Nephron progenitor cell (in vitro differentiated cells): ENCODE measurements around the gene TSSK2.

ENCODE experiments used
- DNase-seq: peaks from one replicate; pipeline ENCODE4 v3.0.0; 2021
- H3K27ac Mint-ChIP-seq: 2 replicates; pipeline ENCODE4 v1.8.0; 2021; ENCODE audit warnings: mild to moderate bottlenecking, moderate library complexity, mixed read lengths
- H3K27me3 Mint-ChIP-seq: 2 replicates; pipeline ENCODE4 v1.8.0; 2021; ENCODE audit warnings: mild to moderate bottlenecking, low read depth, mixed read lengths; ENCODE audit not compliant: poor library complexity
- H3K36me3 Mint-ChIP-seq: 2 replicates; pipeline ENCODE4 v1.8.0; 2021; ENCODE audit warnings: low read depth, mixed read lengths
- H3K4me1 Mint-ChIP-seq: 2 replicates; pipeline ENCODE4 v1.8.0; 2021; ENCODE audit warnings: mixed read lengths
- H3K4me3 Mint-ChIP-seq: 2 replicates; pipeline ENCODE4 v1.8.0; 2021; ENCODE audit warnings: mild to moderate bottlenecking, moderate library complexity, mixed read lengths
- H3K9me3 Mint-ChIP-seq: 2 replicates; pipeline ENCODE4 v1.8.0; 2021; ENCODE audit warnings: mild to moderate bottlenecking, moderate library complexity, mixed read lengths
- TF ChIP-seq, protein P1 (sequence below): fragments of 200-600 bp; sonication (generic); IDR thresholded peaks from 2 replicates; pipeline ENCODE4 v1.5.0; 2021; ENCODE audit warnings: antibody characterized with exemption

TSSK2 gene

DNA sequence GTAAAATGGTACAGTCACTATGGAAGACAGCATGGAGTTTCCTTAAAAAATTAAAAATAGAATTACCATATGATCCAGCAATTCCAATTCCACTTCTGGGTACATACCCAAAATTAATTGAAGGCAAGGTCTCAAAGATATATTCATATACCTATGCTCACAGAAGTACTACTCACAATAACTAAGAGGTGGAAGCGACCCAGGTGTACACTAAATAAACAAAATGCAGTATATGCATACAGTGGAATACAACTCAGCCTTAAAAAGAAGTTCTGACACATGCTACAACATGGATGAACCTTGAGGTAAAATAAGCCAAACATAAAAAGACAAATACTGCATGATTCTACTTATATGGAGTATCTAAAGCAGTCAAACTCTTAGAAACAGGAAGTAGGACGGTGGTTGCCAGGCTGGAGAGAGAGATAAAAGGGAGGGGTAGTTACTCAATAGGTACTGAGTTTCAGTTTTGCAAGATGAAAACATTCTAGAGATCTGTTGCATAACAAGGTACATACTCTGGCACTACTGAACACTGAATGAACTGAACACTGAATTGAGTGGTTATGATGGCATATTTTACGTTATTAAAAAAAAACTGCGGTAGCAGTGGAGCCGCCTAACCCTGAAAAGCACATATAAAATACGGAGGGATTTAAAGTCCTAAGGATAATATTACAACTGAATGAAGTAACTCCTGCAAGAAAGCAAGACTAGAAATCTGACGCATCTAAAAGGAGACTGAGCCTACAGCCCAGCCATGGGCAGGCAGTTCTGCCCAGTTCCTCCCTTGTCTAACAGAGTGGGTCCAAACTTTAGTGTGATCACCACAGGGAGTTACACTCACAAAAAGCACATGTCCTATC lies 21.7 kb upstream of the TSSK2 start:
- TF ChIP-seq, protein P1, sequence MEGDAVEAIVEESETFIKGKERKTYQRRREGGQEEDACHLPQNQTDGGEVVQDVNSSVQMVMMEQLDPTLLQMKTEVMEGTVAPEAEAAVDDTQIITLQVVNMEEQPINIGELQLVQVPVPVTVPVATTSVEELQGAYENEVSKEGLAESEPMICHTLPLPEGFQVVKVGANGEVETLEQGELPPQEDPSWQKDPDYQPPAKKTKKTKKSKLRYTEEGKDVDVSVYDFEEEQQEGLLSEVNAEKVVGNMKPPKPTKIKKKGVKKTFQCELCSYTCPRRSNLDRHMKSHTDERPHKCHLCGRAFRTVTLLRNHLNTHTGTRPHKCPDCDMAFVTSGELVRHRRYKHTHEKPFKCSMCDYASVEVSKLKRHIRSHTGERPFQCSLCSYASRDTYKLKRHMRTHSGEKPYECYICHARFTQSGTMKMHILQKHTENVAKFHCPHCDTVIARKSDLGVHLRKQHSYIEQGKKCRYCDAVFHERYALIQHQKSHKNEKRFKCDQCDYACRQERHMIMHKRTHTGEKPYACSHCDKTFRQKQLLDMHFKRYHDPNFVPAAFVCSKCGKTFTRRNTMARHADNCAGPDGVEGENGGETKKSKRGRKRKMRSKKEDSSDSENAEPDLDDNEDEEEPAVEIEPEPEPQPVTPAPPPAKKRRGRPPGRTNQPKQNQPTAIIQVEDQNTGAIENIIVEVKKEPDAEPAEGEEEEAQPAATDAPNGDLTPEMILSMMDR, result no peak
- H3K27ac Mint-ChIP-seq, result peak overlapping the region; percentile 18
- no peaks in the 10 kb centered on the region for H3K9me3 Mint-ChIP-seq
- H3K4me1 Mint-ChIP-seq, result peaks cover 35% of the 10 kb centered on the region
- H3K27me3 Mint-ChIP-seq, result no peaks in the 10 kb centered on the region
- no peak for DNase-seq
- no peak overlapping the region for H3K4me3 Mint-ChIP-seq
- H3K36me3 Mint-ChIP-seq, result no peaks in the 10 kb centered on the region

DNA sequence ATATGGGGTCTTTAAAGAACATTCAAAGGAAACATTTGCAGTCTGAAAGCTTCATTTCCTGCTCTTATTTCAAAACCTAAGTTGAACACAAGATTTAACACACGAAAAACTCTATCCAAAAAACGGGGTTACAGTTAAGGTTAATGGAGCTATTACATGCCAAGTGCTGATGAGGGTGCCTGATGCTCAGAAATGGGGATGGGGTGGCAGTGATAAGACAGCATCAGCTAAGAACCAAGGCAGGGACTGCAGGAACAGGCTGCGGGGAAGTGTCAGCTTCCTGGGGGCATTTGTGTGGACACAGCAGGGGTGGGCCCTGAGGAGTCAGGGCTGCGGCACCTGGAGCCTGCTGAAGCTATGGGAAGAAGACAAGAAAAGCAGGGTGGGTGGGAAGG lies 21.0 kb upstream of the TSSK2 start:
- Mint-ChIP-seq H3K27ac (peak overlapping the region; percentile 18), H3K4me3 (no peak overlapping the region), H3K9me3 (no peaks in the 10 kb centered on the region), H3K4me1 (peaks cover 30% of the 10 kb centered on the region), H3K27me3 (no peaks in the 10 kb centered on the region), H3K36me3 (peaks cover 6% of the 10 kb centered on the region)
- TF ChIP-seq, protein P1, result no peak
- DNase-seq, result no peak

DNA sequence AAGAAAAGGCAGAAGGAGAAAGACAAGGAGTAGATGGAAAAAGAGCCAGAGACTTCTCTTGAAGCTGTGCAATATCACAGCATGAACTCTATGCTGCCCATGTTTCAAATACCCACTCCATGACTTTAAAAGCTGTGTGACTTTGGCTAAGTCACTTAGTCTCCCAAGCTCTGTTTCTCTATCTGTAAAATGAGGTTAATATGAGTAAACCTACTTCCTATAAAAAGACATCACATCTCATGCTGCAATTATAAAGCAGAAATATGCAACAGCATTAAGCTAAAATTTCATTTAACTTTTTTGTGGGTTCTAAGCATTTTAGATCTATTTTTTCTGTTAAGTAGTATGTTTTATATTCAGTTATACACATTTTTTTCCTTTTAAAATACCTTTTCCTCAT lies 20.5 kb upstream of the TSSK2 start:
- Mint-ChIP-seq H3K4me1 (peaks cover 34% of the 10 kb centered on the region), H3K27ac (no peak overlapping the region), H3K9me3 (no peaks in the 10 kb centered on the region), H3K36me3 (peaks cover 12% of the 10 kb centered on the region), H3K27me3 (no peaks in the 10 kb centered on the region), H3K4me3 (no peak overlapping the region)
- DNase-seq, result no peak
- TF ChIP-seq, protein P1, result no peak

DNA sequence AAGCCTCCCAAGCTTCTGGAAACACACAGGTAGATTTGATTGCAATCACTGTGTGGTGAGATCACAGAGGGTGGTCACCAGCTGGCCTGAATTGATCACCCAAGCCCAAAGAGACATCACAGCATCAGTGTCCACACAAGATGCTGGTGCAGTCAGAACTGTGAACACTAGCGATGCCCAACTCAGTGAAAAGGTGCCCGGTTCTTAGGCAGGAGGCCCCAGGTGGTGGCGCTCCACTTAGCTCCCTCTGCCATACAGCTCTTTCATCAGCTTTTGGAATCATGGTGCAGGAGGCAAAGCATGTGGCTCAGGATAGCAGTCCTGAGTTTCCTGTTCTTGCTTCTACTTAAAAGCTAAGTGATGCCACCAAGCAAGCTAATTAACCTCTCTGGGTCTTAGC lies 20.0 kb upstream of the TSSK2 start:
- TF ChIP-seq, protein P1, result no peak
- Mint-ChIP-seq H3K4me3 (no peak overlapping the region), H3K27ac (no peak overlapping the region), H3K36me3 (peaks cover 16% of the 10 kb centered on the region), H3K27me3 (no peaks in the 10 kb centered on the region), H3K9me3 (no peaks in the 10 kb centered on the region), H3K4me1 (peaks cover 35% of the 10 kb centered on the region)
- no peak for DNase-seq

DNA sequence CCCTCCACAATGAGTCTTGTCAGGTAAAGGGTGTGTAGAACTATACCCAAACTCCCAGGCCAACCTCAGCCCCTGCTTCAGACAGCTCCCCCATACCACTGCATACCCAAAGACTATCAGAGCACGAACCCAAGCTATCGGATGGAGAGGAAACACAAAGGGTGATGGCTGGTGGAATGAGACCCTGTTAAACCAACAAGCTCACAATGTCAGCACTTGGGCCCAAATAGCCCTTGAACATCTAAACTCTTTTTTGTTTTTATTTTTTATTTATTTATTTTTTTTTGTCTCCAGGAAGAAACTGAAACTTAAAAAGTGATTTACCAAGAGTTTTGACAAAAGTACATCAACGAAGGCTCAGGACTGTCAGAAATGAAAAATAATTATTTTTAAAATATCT lies 19.5 kb upstream of the TSSK2 start:
- H3K27me3 Mint-ChIP-seq, result no peaks in the 10 kb centered on the region
- H3K4me3 Mint-ChIP-seq, result no peak overlapping the region
- peaks cover 16% of the 10 kb centered on the region for H3K36me3 Mint-ChIP-seq
- H3K27ac Mint-ChIP-seq, result no peak overlapping the region
- H3K4me1 Mint-ChIP-seq, result peaks cover 35% of the 10 kb centered on the region
- TF ChIP-seq, protein P1, result no peak
- no peak for DNase-seq
- H3K9me3 Mint-ChIP-seq, result no peaks in the 10 kb centered on the region

DNA sequence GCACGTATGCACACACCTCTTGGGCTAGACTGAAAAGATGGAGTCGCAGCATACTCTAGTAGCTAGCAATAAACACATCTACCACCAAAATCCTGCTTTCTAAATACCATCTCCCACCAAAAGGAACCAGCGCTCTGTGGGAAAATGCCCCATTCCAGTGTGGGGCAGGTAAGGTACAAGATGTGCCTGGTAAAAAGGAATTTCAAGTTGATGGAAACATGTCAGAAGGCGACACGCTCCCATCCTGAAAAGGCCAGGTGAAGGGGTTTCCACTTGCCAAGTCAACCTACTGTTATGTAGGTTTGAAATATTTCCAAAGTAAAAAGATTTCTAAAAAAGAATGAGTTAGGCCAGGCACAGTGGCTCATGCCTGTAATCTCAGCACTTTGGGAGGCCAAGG lies 17.7 kb upstream of the TSSK2 start:
- no peak for DNase-seq
- no peak overlapping the region for H3K4me3 Mint-ChIP-seq
- no peak overlapping the region for H3K27ac Mint-ChIP-seq
- H3K4me1 Mint-ChIP-seq, result peaks cover 44% of the 10 kb centered on the region
- H3K27me3 Mint-ChIP-seq, result no peaks in the 10 kb centered on the region
- TF ChIP-seq, protein P1, result no peak
- H3K36me3 Mint-ChIP-seq, result peaks cover 16% of the 10 kb centered on the region
- no peaks in the 10 kb centered on the region for H3K9me3 Mint-ChIP-seq
